H1 (cell line): ENCODE data around the gene OSBP2. TPM values are rescaled to one million over a fixed set of nuclear protein-coding genes. Genes with fewer than 3 reads are reported as not detected.

Source experiments
- CTCF ChIA-PET: fragments of 300-600 bp; sonication (Branson Sonifier 250); formaldehyde crosslinking; loops from one replicate; lab custom pipeline; 2021; ENCODE audit not compliant: partially characterized antibody; lab: Charles Lee
- POLR2A ChIA-PET: fragments of 300-600 bp; sonication (Branson Sonifier 250); formaldehyde crosslinking; loops from one replicate; lab custom pipeline; 2021; ENCODE audit warnings: inconsistent platforms; ENCODE audit not compliant: partially characterized antibody; lab: Charles Lee
- DNase-seq, 2 experiments: peaks; one replicate each; pipeline versions ENCODE4 v3.0.0 to v3.0.0-alpha.2; 2010 to 2022; ENCODE audit warnings: low spot score in 2 of 2, low read depth in 1 of 2, mixed read lengths in 1 of 2
- FAIRE-seq: peaks from 2 replicates; lab custom pipeline; 2011; peaks lifted over from hg19 to GRCh38; lab: Jason Lieb, UNC
- H2AFZ ChIP-seq: 2 replicates; pipeline ENCODE4 v1.8.1; 2012; ENCODE audit warnings: low read length, inconsistent platforms
- H2AK5ac ChIP-seq: 2 replicates; pipeline ENCODE4 v1.6.1; 2013; ENCODE audit warnings: low read depth, low read length
- H2BK120ac ChIP-seq: replicated peaks from 2 replicates; pipeline ENCODE3; 2013; ENCODE audit warnings: low read depth, low read length, inconsistent platforms
- H2BK12ac ChIP-seq: 2 replicates; pipeline ENCODE4 v1.6.1; 2013; ENCODE audit warnings: low read depth, low read length
- H2BK15ac ChIP-seq: 2 replicates; pipeline ENCODE4 v1.6.1; 2013; ENCODE audit warnings: low read length
- H2BK20ac ChIP-seq: 2 replicates; pipeline ENCODE4 v1.6.1; 2013; ENCODE audit warnings: low read length
- H2BK5ac ChIP-seq: 2 replicates; pipeline ENCODE4 v1.6.1; 2013; ENCODE audit warnings: low read depth, low read length
- H3K14ac ChIP-seq: 2 replicates; pipeline ENCODE4 v1.6.1; 2013; ENCODE audit warnings: inconsistent platforms; ENCODE audit not compliant: insufficient read length
- H3K18ac ChIP-seq: 2 replicates; pipeline ENCODE4 v1.6.1; 2013; ENCODE audit warnings: low read length; ENCODE audit errors: extremely low read depth
- H3K23ac ChIP-seq: 2 replicates; pipeline ENCODE4 v1.6.1; 2013; ENCODE audit warnings: inconsistent platforms; ENCODE audit not compliant: insufficient read length
- H3K23me2 ChIP-seq: 2 replicates; pipeline ENCODE4 v1.6.1; 2013; ENCODE audit warnings: low read depth, low read length
- H3K27ac ChIP-seq: 2 replicates; pipeline ENCODE4 v1.6.1; 2011; ENCODE audit warnings: low read depth, low read length, inconsistent platforms
- H3K27me3 ChIP-seq, 4 experiments: replicated peaks in 1 of 4; 1 replicate in 1 of 4; 2 replicates in 3 of 4; pipeline versions ENCODE4 v1.6.1 to v1.8.1; 2011 to 2013; ENCODE audit warnings: low read length in 3 of 4, mild to moderate bottlenecking in 3 of 4, inconsistent platforms in 2 of 4, mixed read lengths in 2 of 4, moderate library complexity in 1 of 4; ENCODE audit not compliant: control insufficient read depth in 3 of 4, insufficient read depth in 3 of 4; ENCODE audit errors: extremely low read depth in 1 of 4
- H3K36me3 ChIP-seq, 4 experiments: 2 replicates each; pipeline versions ENCODE4 v1.6.1 to v1.8.1; 2011 to 2013; ENCODE audit warnings: mild to moderate bottlenecking in 4 of 4, low read length in 3 of 4, moderate library complexity in 2 of 4, control low read depth in 1 of 4, inconsistent platforms in 1 of 4; ENCODE audit not compliant: insufficient read depth in 4 of 4, control insufficient read depth in 2 of 4
- H3K4ac ChIP-seq: replicated peaks from 2 replicates; pipeline ENCODE3; 2013; ENCODE audit warnings: low read length, low read depth, mixed read lengths, inconsistent platforms; ENCODE audit not compliant: insufficient read length
- H3K4me1 ChIP-seq, 4 experiments: replicated peaks in 1 of 4; 1 replicate in 1 of 4; 2 replicates in 3 of 4; pipeline versions ENCODE4 v1.6.1 to v1.8.1; 2011 to 2013; ENCODE audit warnings: low read length in 3 of 4, inconsistent platforms in 2 of 4, mixed read lengths in 1 of 4; ENCODE audit not compliant: insufficient read depth in 4 of 4, control insufficient read depth in 3 of 4
- H3K4me2 ChIP-seq, 2 experiments: 2 replicates each; pipeline versions ENCODE4 v1.6.1 to v1.8.1; 2011 to 2013; ENCODE audit warnings: low read depth in 2 of 2, low read length in 2 of 2, control low read depth in 1 of 2, inconsistent platforms in 1 of 2, mild to moderate bottlenecking in 1 of 2; ENCODE audit not compliant: insufficient read depth in 1 of 2
- H3K4me3 ChIP-seq, 4 experiments: fragments of 200-600, 300-600 bp in 1 of 4; sonication (generic), shearing (Covaris generic), sonication (Bioruptor Twin) in 1 of 4; 2 replicates each; pipeline versions ENCODE4 v1.5.1 to v1.8.1; 2011 to 2016; ENCODE audit warnings: low read length in 4 of 4, low read depth in 3 of 4, control low read depth in 2 of 4, inconsistent platforms in 2 of 4, mild to moderate bottlenecking in 2 of 4, mixed read lengths in 1 of 4, moderate library complexity in 1 of 4; ENCODE audit not compliant: insufficient read depth in 2 of 4; ENCODE audit errors: extremely low read depth in 1 of 4
- H3K56ac ChIP-seq: replicated peaks from 2 replicates; pipeline ENCODE3; 2013; ENCODE audit warnings: low read depth, mild to moderate bottlenecking, mixed read lengths, low read length, inconsistent platforms; ENCODE audit not compliant: insufficient read length
- H3K79me1 ChIP-seq: 2 replicates; pipeline ENCODE4 v1.6.1; 2013; ENCODE audit warnings: low read depth, low read length, control low read depth
- H3K79me2 ChIP-seq, 2 experiments: 2 replicates each; pipeline versions ENCODE4 v1.6.1 to v1.8.1; 2012 to 2013; ENCODE audit warnings: low read length in 2 of 2, mild to moderate bottlenecking in 2 of 2, inconsistent platforms in 1 of 2; ENCODE audit not compliant: insufficient read depth in 2 of 2, control insufficient read depth in 1 of 2
- H3K9ac ChIP-seq, 4 experiments: replicated peaks in 1 of 4; 1 replicate in 1 of 4; 2 replicates in 3 of 4; pipeline versions ENCODE4 v1.6.1 to v1.8.1; 2011 to 2013; ENCODE audit warnings: low read depth in 3 of 4, low read length in 3 of 4, control low read depth in 2 of 4, mild to moderate bottlenecking in 2 of 4, moderate library complexity in 2 of 4, inconsistent platforms in 1 of 4; ENCODE audit errors: extremely low read depth in 1 of 4
- H3K9me3 ChIP-seq, 2 experiments: 2 replicates each; pipeline versions ENCODE4 v1.6.1 to v1.8.1; 2012 to 2013; ENCODE audit warnings: mild to moderate bottlenecking in 2 of 2, moderate library complexity in 2 of 2, control low read depth in 1 of 2, inconsistent platforms in 1 of 2, low read depth in 1 of 2, low read length in 1 of 2, mixed read lengths in 1 of 2; ENCODE audit not compliant: insufficient read depth in 2 of 2
- H4K20me1 ChIP-seq, 2 experiments: replicated peaks in 1 of 2; 2 replicates each; pipeline versions ENCODE3 to v1.8.1; 2011 to 2013; ENCODE audit warnings: inconsistent platforms in 2 of 2, low read length in 2 of 2, mild to moderate bottlenecking in 1 of 2; ENCODE audit not compliant: insufficient read depth in 2 of 2, control insufficient read depth in 1 of 2
- H4K5ac ChIP-seq: 2 replicates; pipeline ENCODE4 v1.6.1; 2013; ENCODE audit warnings: low read length, low read depth, mixed read lengths, inconsistent platforms; ENCODE audit not compliant: insufficient read length
- H4K8ac ChIP-seq: 2 replicates; pipeline ENCODE4 v1.8.0; 2013; ENCODE audit warnings: mild to moderate bottlenecking, moderate library complexity, low read length, inconsistent platforms; ENCODE audit not compliant: insufficient read depth; ENCODE audit errors: extremely low read depth
- H4K91ac ChIP-seq: replicated peaks from 2 replicates; pipeline ENCODE3; 2013; ENCODE audit warnings: low read length, mixed read lengths, inconsistent platforms; ENCODE audit not compliant: insufficient read length
- CREB1 ChIP-seq: IDR thresholded peaks from 2 replicates; pipeline ENCODE4 v1.6.1; 2012; ENCODE audit warnings: inconsistent platforms
- CTCF ChIP-seq, 3 experiments: IDR thresholded peaks; 1 replicate in 2 of 3; 2 replicates in 1 of 3; pipeline versions ENCODE4 v1.5.1 to v1.6.1; 2011; ENCODE audit warnings: low read length in 3 of 3, mild to moderate bottlenecking in 3 of 3, inconsistent platforms in 2 of 3, low read depth in 1 of 3, moderate library complexity in 1 of 3; ENCODE audit not compliant: insufficient read depth in 1 of 3; ENCODE audit errors: control extremely low read depth in 1 of 3
- E2F6 ChIP-seq: IDR thresholded peaks from 2 replicates; pipeline ENCODE4 v1.6.1; 2012; ENCODE audit warnings: inconsistent platforms
- EP300 ChIP-seq, 2 experiments: IDR thresholded peaks; 1 replicate in 1 of 2; 2 replicates in 1 of 2; pipeline ENCODE4 v1.6.1; 2011 to 2012; ENCODE audit warnings: low read depth in 2 of 2, low read length in 2 of 2, mild to moderate bottlenecking in 2 of 2, borderline replicate concordance in 1 of 2, inconsistent platforms in 1 of 2, moderate library complexity in 1 of 2
- FOSL1 ChIP-seq: IDR thresholded peaks from 2 replicates; pipeline ENCODE4 v1.6.1; 2011; ENCODE audit warnings: mild to moderate bottlenecking, low read depth, low read length, moderate library complexity; ENCODE audit not compliant: insufficient read depth
- KDM4A ChIP-seq: IDR thresholded peaks from one replicate; pipeline ENCODE4 v1.7.1; 2012; ENCODE audit warnings: low read depth, mild to moderate bottlenecking, moderate library complexity, low read length, inconsistent platforms; ENCODE audit not compliant: severe bottlenecking
- RNF2 ChIP-seq: fragments of 200-900, 300-1000 bp; sonication (generic); IDR thresholded peaks from 2 replicates; pipeline ENCODE4 v1.7.1; 2016; ENCODE audit warnings: borderline replicate concordance, low read depth, mild to moderate bottlenecking, antibody characterized with exemption, low read length; ENCODE audit not compliant: poor library complexity, severe bottlenecking; ENCODE audit errors: missing control alignments
- SIN3A ChIP-seq, 2 experiments: IDR thresholded peaks in 1 of 2; conservative IDR thresholded peaks in 1 of 2; 2 replicates each; pipeline ENCODE4 v1.6.1; 2011 to 2012; ENCODE audit warnings: low read length in 2 of 2, improper control_type of control experiment in 1 of 2, low read depth in 1 of 2, mild to moderate bottlenecking in 1 of 2
- TAF7 ChIP-seq: optimal IDR thresholded peaks from 2 replicates; pipeline ENCODE3; 2011; ENCODE audit warnings: low read depth, mild to moderate bottlenecking, inconsistent platforms, low read length, moderate library complexity, borderline replicate concordance
- TCF12 ChIP-seq: IDR thresholded peaks from 2 replicates; pipeline ENCODE4 v1.6.1; 2011; ENCODE audit warnings: low read depth, mild to moderate bottlenecking, low read length
- WGBS, 2 experiments: shearing (Covaris generic) in 1 of 2; methylation state at CpG; one replicate each; pipeline versions ENCODE4 v1.1.6 to v1.1.7; 2013 to 2015; ENCODE audit warnings: low lambda C conversion rate in 2 of 2, mixed read lengths in 2 of 2, inconsistent platforms in 1 of 2, low coverage in 1 of 2, missing lambda C conversion rate in 1 of 2; ENCODE audit not compliant: insufficient replicate concordance in 2 of 2, insufficient coverage in 1 of 2, insufficient read length in 1 of 2; ENCODE audit errors: extremely low coverage in 1 of 2, missing lambda C conversion rate in 1 of 2; 5-methylcytosine and 5-hydroxymethylcytosine counted together
- polyA plus RNA-seq, 7 experiments: library from polyadenylated mRNA; depleted of rRNA in 3 of 7; stranded (reverse) in 5 of 7; unstranded in 2 of 7; fragments of >200 nt in 5 of 7; fragments of 200-250 nt in 2 of 7; gene quantifications; 1 replicate in 5 of 7; 2 replicates in 1 of 7; 4 replicates in 1 of 7; pipeline versions ENCODE4 v1.2.1 to v1.2.3, GENCODE V29; 2011 to 2013; ENCODE audit warnings: missing spikeins in 2 of 7, mixed read lengths in 2 of 7
- total RNA-seq: library from RNA; stranded (reverse); fragmentation: NEBNext Ultra II Directional; extraction: Animal tissue kit (Norgen Biotek cat#: 25700); gene quantifications from 2 replicates; pipeline ENCODE4 v1.2.1, GENCODE V29; 2021

The OSBP2 gene
- total and polyA plus RNA-seq, 2 of the 8 experiments (the other 6 are each of a cell fraction or from before 2014, with no cell fraction given), result 3.4 to 3.7 TPM

- no peak overlapping the region for H4K91ac ChIP-seq
- H3K36me3 ChIP-seq, result no peaks in the 10 kb centered on the region
- H3K18ac ChIP-seq, result no peak overlapping the region
- no peak overlapping the region for H3K14ac ChIP-seq
- peaks cover 0 to 1% of the 10 kb centered on the region in 2 experiments for H4K20me1 ChIP-seq
- H2BK20ac ChIP-seq, result no peak overlapping the region
- no peak overlapping the region for H3K4me3 ChIP-seq
- no peak overlapping the region for H4K8ac ChIP-seq
- CTCF ChIA-PET, result interaction anchor here (0.5 to 2.9 kb wide), 10 partner anchors 16 to 382 kb away, joined by 3 to 10 read pairs (median 3); no protein-coding TSS in a partner anchor
- H2BK5ac ChIP-seq, result no peak overlapping the region
- H2AK5ac ChIP-seq, result no peak overlapping the region
- no peak overlapping the region for H2BK12ac ChIP-seq
- DNase-seq (no peak), FAIRE-seq (no peak)
- H2BK120ac ChIP-seq, result no peak overlapping the region
- H3K9me3 ChIP-seq, result no peaks in the 10 kb centered on the region
- H3K4me1 ChIP-seq, result no peaks in the 10 kb centered on the region
- no peak overlapping the region for H2BK15ac ChIP-seq
- no peak overlapping the region for H3K4ac ChIP-seq
- H2AFZ ChIP-seq, result no peak overlapping the region
- H3K79me2 ChIP-seq, result no peaks in the 10 kb centered on the region
- H3K56ac ChIP-seq, result no peak overlapping the region
- no peaks in the 10 kb centered on the region for H3K23me2 ChIP-seq
- WGBS, 2 experiments, result 83% methylated on average over 9 of the region's 9 CpGs; no CpG with 5 or more reads in 1 of the 2 experiments
- H3K27me3 ChIP-seq, result no peaks in the 10 kb centered on the region
- TF ChIP-seq FOSL1, result no peak
- no peak for TF ChIP-seq E2F6
- TF ChIP-seq TAF7, result no peak
- no peak for TF ChIP-seq EP300 (IDR thresholded peaks at IDR 0.05; ENCODE audit: borderline replicate concordance in 1 of 2, low read depth in 2 of 2, low read length in 2 of 2)
- TF ChIP-seq TCF12, result no peak
- no peak for TF ChIP-seq RNF2
- TF ChIP-seq CTCF (IDR thresholded peaks at IDR 0.05; ENCODE audit: control extremely low read depth in 1 of 3, insufficient read depth in 1 of 3, low read depth in 1 of 3, low read length in 3 of 3), result no peak
- TF ChIP-seq SIN3A (conservative IDR thresholded peaks at IDR 0.05 in 1 of 2, IDR thresholded peaks at IDR 0.05 in 1 of 2; ENCODE audit: low read depth in 1 of 2, low read length in 2 of 2), result no peak
- no peak for TF ChIP-seq CREB1
- no peak for TF ChIP-seq KDM4A
- no peak overlapping the region for H3K27ac ChIP-seq
- H4K5ac ChIP-seq, result no peak overlapping the region
- H3K23ac ChIP-seq, result no peak overlapping the region
- H3K9ac ChIP-seq, result no peak overlapping the region
- H3K79me1 ChIP-seq, result no peaks in the 10 kb centered on the region
- H3K4me2 ChIP-seq, result no peak overlapping the region
- POLR2A ChIA-PET, result no interaction called here
These were observed 76.0 kb downstream of the OSBP2 start for GRCh38 chr22:30770716-30771115.
